Upper lobe of left lung (tissue), 4 donors: ENCODE data around the gene CELF3.

ENCODE experiments used
- CTCF ChIP-seq, 6 experiments: fragments of 450-650 bp in 4 of 6; fragments of 200-600 bp in 2 of 6; sonication (generic) in 2 of 6; IDR thresholded peaks; one replicate each; pipeline ENCODE4 v1.5.1; 2016 to 2019; ENCODE audit warnings: antibody characterized with exemption in 6 of 6
- POLR2A ChIP-seq, 4 donors: fragments of 450-650 bp; IDR thresholded peaks; one replicate each; pipeline ENCODE4 v1.5.1; 2016 to 2017; ENCODE audit warnings: antibody characterized with exemption in 4 of 4, mild to moderate bottlenecking in 2 of 4

GRCh38 chr1:151733126-151733525 is 16.5 kb upstream of the CELF3 start:
- TF ChIP-seq POLR2A (IDR thresholded peaks at IDR 0.05) (no peak), CTCF (IDR thresholded peaks at IDR 0.05) (no peak)
